LNCaP clone FGC (cell line): Measurements from ENCODE around the gene ZBTB43.

Experiments
- DNase-seq: peaks from one replicate; pipeline ENCODE4 v3.0.0-alpha.2; 2011; ENCODE audit warnings: low read depth
- H3K4me3 ChIP-seq: 2 replicates; pipeline ENCODE4 v1.5.1; 2011; ENCODE audit warnings: mild to moderate bottlenecking, low read depth, low read length, control low read depth
- CTCF ChIP-seq: IDR thresholded peaks from 2 replicates; pipeline ENCODE4 v1.5.1; 2012; ENCODE audit warnings: mild to moderate bottlenecking; ENCODE audit not compliant: control insufficient read depth, insufficient read depth; ENCODE audit errors: extremely low read depth

ZBTB43 gene

GRCh38 chr9:126876531-126876930, 71.7 kb downstream of the ZBTB43 start:
- H3K4me3 ChIP-seq: no peak overlapping the region
- TF ChIP-seq CTCF: no peak
- DNase-seq: no peak

- no peak for DNase-seq
- H3K4me3 ChIP-seq: no peak overlapping the region
- TF ChIP-seq CTCF: no peak
Measured at GRCh38 chr9:126877418-126877817, 72.6 kb downstream of the ZBTB43 start.

GRCh38 chr9:126879288-126879687, 74.4 kb downstream of the ZBTB43 start:
- no peak for DNase-seq

GRCh38 chr9:126880226-126880946, 75.5 kb downstream of the ZBTB43 start:
- no peak for DNase-seq
- no peak for TF ChIP-seq CTCF
- no peak overlapping the region for H3K4me3 ChIP-seq

More at GRCh38 chr9:126879288-126879687, 74.4 kb downstream of the ZBTB43 start:
- TF ChIP-seq CTCF: no peak
- no peak overlapping the region for H3K4me3 ChIP-seq

- no peak for DNase-seq
- no peak overlapping the region for H3K4me3 ChIP-seq
- TF ChIP-seq CTCF: no peak
Measured at GRCh38 chr9:126880947-126881332, 76.1 kb downstream of the ZBTB43 start.

- no peak for DNase-seq
- H3K4me3 ChIP-seq: no peak overlapping the region
- TF ChIP-seq CTCF: no peak
Measured at GRCh38 chr9:126882746-126883145, 77.9 kb downstream of the ZBTB43 start.

GRCh38 chr9:126883636-126884035, 78.8 kb downstream of the ZBTB43 start:
- no peak overlapping the region for H3K4me3 ChIP-seq
- no peak for DNase-seq
- no peak for TF ChIP-seq CTCF
